RWPE1 (cell line): ENCODE results near the gene SPIRE1.
A peak's percentile ranks its signal among the peaks of the same experiment; 100 is the strongest.

Source experiments
- CTCF ChIA-PET: fragments of 350-600 bp; sonication (Branson Sonifier 250); formaldehyde crosslinking; extraction: SDS; loops from one replicate; lab custom pipeline; 2021; lab: Yijun Ruan, JAX
- POLR2A ChIA-PET: fragments of 400-600 bp; formaldehyde crosslinking; extraction: SDS; loops from one replicate; lab custom pipeline; 2020; ENCODE audit warnings: antibody characterized with exemption; ENCODE audit not compliant: low non-redundant PET; lab: Yijun Ruan, JAX
- DNase-seq: peaks from one replicate; pipeline ENCODE4 v3.0.0; 2012; ENCODE audit warnings: low spot score
- H3K27ac ChIP-seq: fragments of 450-650 bp; 2 replicates; pipeline ENCODE4 v1.5.1; 2017
- CTCF ChIP-seq: fragments of 450-650 bp; conservative IDR thresholded peaks from 2 replicates; pipeline ENCODE4 v1.5.1; 2017; ENCODE audit warnings: low read depth, mild to moderate bottlenecking

The SPIRE1 gene

GRCh38 chr18:12401881-12402280 is 256.0 kb downstream of the SPIRE1 start:
- CTCF ChIA-PET = interaction anchor here (0.5 kb wide), 1 partner anchor 112 kb away, joined by 3 read pairs; no protein-coding TSS in a partner anchor
- H3K27ac ChIP-seq = peak overlapping the region; percentile 11; the same call in 1 of the 2 replicates
- POLR2A ChIA-PET = no interaction called here
- DNase-seq = no peak
- no peak for TF ChIP-seq CTCF

- ChIA-PET POLR2A (no interaction called here), CTCF (no interaction called here)
- no peak overlapping the region for H3K27ac ChIP-seq
- no peak for DNase-seq
- TF ChIP-seq CTCF = no peak
Observed at GRCh38 chr18:12399231-12399630, 258.7 kb downstream of the SPIRE1 start.

- H3K27ac ChIP-seq = no peak overlapping the region
- no peak for TF ChIP-seq CTCF
- ChIA-PET CTCF (no interaction called here), POLR2A (no interaction called here)
- DNase-seq = no peak
Observed at GRCh38 chr18:12398625-12399024, 259.3 kb downstream of the SPIRE1 start.

GRCh38 chr18:12397793-12398192 is 260.1 kb downstream of the SPIRE1 start:
- no peak for DNase-seq
- ChIA-PET POLR2A (no interaction called here), CTCF (no interaction called here)
- H3K27ac ChIP-seq = no peak overlapping the region
- TF ChIP-seq CTCF = no peak

- DNase-seq = no peak
- ChIA-PET CTCF (no interaction called here), POLR2A (no interaction called here)
- TF ChIP-seq CTCF = no peak
- H3K27ac ChIP-seq = no peak overlapping the region
Observed at GRCh38 chr18:12397254-12397653, 260.7 kb downstream of the SPIRE1 start.
